ACC112 (cell line): ENCODE measurements around the gene GEMIN5.
"Not testable (repeated sequence)": the region's sequence is repeated elsewhere in the genome, so short reads cannot be mapped to it uniquely, and the experiment has no call there.

Experiments
- H2AFZ ChIP-seq: fragments of 200-600 bp; sonication (generic); one replicate; pipeline ENCODE4 v1.6.0; 2017; ENCODE audit warnings: antibody characterized with exemption, low read length; ENCODE audit not compliant: unreplicated experiment
- H3K27ac ChIP-seq: fragments of 200-600 bp; sonication (generic); 2 replicates; pipeline ENCODE4 v1.5.1; 2014; ENCODE audit warnings: low read depth, mild to moderate bottlenecking, antibody characterized with exemption, low read length, moderate library complexity
- H3K27me3 ChIP-seq: fragments of 200-600 bp; sonication (generic); 2 replicates; pipeline ENCODE4 v1.6.1; 2014; ENCODE audit warnings: mild to moderate bottlenecking, antibody characterized with exemption, low read length, moderate library complexity, mixed read lengths; ENCODE audit not compliant: insufficient read depth
- H3K36me3 ChIP-seq: fragments of 200-600 bp; sonication (generic); 2 replicates; pipeline ENCODE4 v1.6.1; 2016; ENCODE audit warnings: mild to moderate bottlenecking, antibody characterized with exemption, low read length, moderate library complexity, mixed read lengths; ENCODE audit not compliant: insufficient read depth
- H3K4me1 ChIP-seq: fragments of 200-600 bp; sonication (generic); one replicate; pipeline ENCODE4 v1.6.1; 2016; ENCODE audit warnings: low read length, mixed read lengths; ENCODE audit not compliant: insufficient read depth, unreplicated experiment, control insufficient read depth
- H3K4me3 ChIP-seq: fragments of 200-600 bp; sonication (generic); 2 replicates; pipeline ENCODE4 v1.5.1; 2014; ENCODE audit warnings: mild to moderate bottlenecking, low read depth, low read length
- H3K79me2 ChIP-seq: fragments of 200-600 bp; sonication (generic); one replicate; pipeline ENCODE4 v1.6.0; 2016; ENCODE audit warnings: low read length; ENCODE audit not compliant: control insufficient read depth, unreplicated experiment, insufficient read depth

GEMIN5 gene, protein sequence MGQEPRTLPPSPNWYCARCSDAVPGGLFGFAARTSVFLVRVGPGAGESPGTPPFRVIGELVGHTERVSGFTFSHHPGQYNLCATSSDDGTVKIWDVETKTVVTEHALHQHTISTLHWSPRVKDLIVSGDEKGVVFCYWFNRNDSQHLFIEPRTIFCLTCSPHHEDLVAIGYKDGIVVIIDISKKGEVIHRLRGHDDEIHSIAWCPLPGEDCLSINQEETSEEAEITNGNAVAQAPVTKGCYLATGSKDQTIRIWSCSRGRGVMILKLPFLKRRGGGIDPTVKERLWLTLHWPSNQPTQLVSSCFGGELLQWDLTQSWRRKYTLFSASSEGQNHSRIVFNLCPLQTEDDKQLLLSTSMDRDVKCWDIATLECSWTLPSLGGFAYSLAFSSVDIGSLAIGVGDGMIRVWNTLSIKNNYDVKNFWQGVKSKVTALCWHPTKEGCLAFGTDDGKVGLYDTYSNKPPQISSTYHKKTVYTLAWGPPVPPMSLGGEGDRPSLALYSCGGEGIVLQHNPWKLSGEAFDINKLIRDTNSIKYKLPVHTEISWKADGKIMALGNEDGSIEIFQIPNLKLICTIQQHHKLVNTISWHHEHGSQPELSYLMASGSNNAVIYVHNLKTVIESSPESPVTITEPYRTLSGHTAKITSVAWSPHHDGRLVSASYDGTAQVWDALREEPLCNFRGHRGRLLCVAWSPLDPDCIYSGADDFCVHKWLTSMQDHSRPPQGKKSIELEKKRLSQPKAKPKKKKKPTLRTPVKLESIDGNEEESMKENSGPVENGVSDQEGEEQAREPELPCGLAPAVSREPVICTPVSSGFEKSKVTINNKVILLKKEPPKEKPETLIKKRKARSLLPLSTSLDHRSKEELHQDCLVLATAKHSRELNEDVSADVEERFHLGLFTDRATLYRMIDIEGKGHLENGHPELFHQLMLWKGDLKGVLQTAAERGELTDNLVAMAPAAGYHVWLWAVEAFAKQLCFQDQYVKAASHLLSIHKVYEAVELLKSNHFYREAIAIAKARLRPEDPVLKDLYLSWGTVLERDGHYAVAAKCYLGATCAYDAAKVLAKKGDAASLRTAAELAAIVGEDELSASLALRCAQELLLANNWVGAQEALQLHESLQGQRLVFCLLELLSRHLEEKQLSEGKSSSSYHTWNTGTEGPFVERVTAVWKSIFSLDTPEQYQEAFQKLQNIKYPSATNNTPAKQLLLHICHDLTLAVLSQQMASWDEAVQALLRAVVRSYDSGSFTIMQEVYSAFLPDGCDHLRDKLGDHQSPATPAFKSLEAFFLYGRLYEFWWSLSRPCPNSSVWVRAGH (N-terminal part only)

DNA sequence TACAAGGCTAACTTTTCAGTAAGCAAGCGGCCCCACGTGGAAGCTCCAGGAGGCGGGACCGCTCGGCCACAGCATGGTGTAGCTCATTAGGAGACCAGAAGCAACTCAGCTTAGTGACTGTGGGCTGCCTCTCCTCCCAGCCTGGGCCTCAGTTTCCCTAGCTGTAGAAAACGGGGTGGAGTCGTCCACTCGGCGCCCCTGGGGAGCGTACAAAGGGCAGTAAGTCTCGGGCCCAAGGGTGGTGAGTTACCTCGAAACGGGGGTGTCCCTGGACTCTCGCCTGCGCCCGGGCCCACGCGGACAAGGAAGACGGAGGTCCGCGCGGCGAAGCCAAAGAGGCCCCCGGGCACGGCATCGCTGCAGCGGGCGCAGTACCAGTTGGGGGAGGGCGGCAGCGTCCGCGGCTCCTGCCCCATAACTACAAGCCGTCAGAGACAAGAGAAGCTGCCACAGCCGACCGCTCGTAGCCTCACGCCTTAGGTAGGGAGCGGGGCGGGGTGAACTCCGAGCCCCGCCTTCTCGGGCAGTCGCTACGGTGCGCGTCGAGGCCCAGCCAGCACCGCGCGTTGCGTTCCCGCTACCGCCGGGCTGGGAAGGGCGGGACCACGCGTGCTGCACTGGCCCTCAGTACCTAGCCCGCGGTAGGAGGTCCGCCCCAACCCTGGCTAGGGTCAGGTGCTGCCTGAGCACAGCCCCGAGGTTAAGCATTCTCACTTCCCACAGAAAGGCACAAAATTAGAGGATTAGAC is at the start of gene GEMIN5:
GEMIN5 (minus strand) TSS at position 494 of the 749 bp plus-strand sequence; CDS start at position 416, 78 bp downstream.
- peaks cover 6% of the 10 kb centered on the region; the same call in 1 of the 2 replicates for H3K36me3 ChIP-seq
- peak within 1 kb of the TSS; percentile 51 for H2AFZ ChIP-seq
- peaks cover 34% of the 10 kb centered on the region for H3K79me2 ChIP-seq
- H3K4me3 ChIP-seq = peak within 1 kb of the TSS; percentile 85
- H3K4me1 ChIP-seq = peaks cover 18% of the 10 kb centered on the region
- H3K27ac ChIP-seq = no peak within 1 kb of the TSS
- no peaks in the 10 kb centered on the region for H3K27me3 ChIP-seq

DNA sequence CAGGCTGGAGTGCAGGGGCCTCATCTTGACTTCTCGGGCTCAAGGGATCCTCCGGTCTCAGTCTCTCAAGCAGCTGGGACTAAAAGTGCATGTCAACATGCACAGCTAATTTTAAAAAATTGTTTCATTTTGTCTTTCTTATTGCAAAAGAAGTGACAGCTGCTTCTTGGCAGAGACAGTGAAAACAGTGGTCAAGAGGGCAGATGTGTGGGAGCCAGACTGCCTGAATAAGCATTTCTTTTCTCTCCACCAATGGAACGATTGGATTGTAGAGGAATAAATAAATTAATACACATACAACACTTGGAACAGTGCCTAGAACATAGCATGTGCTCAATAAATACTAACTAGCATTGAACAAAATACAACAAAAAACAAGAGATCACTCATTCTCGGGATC is 48.1 kb upstream of the GEMIN5 start:
- H2AFZ ChIP-seq = no peak overlapping the region
- H3K27me3 ChIP-seq = peaks cover 35% of the 10 kb centered on the region
- no peaks in the 10 kb centered on the region for H3K4me1 ChIP-seq
- H3K79me2 ChIP-seq = no peaks in the 10 kb centered on the region
- no peak overlapping the region for H3K27ac ChIP-seq
- no peaks in the 10 kb centered on the region for H3K36me3 ChIP-seq
- no peak overlapping the region for H3K4me3 ChIP-seq

DNA sequence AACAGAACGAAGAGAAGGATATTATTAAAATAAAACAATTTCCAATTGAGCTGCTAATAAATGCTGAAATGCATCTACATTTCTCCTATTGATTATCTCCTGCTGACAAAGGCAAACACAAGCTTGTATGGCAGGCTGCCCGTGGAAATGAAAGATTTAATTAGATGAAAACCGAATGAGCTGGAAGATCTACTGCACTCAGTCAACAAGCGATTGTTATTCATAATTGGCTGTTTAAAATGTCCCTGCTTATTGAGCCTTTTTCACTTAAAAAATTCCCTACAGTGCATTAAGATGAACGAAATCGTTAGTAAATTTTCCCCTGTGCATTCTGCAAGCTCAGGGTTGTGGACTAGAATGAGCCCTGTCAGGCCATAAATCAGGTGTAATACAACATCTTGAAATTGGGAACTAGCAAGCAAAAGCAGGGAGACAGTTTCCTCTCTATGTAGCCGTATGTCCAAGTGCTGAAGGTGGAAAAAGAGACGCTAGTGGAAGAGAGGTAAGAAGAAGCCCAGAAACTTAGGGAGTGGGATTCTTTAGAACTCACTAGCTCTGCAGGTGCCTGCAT is 47.0 kb upstream of the GEMIN5 start:
- H3K27ac ChIP-seq = no peak overlapping the region
- H3K4me3 ChIP-seq = no peak overlapping the region
- H3K36me3 ChIP-seq = no peaks in the 10 kb centered on the region
- H3K27me3 ChIP-seq = peaks cover 32% of the 10 kb centered on the region
- H3K79me2 ChIP-seq = no peaks in the 10 kb centered on the region
- H3K4me1 ChIP-seq = no peaks in the 10 kb centered on the region
- H2AFZ ChIP-seq = no peak overlapping the region

DNA sequence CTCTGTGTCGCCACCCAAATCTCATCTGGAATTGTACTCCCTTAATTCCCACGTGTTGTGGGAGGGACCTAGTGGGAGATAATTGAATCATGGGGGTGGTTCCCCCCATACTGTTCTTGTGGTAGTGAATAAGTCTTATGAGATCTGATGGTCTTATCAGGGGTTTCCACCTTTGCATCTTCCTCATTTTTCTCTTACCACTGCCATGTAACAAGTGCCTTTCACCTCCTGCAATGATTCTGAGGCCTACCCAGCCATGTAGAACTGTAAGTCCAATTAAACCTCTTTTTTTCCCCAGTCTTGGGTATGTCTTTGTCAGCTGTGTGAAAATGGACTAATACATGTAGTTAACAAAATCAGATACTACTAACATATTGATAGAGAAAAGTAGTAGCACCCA is 40.3 kb upstream of the GEMIN5 start:
- H3K27ac ChIP-seq, H3K36me3 ChIP-seq, H3K4me1 ChIP-seq, H3K79me2 ChIP-seq, H2AFZ ChIP-seq, H3K27me3 ChIP-seq, H3K4me3 ChIP-seq: not testable (repeated sequence)

DNA sequence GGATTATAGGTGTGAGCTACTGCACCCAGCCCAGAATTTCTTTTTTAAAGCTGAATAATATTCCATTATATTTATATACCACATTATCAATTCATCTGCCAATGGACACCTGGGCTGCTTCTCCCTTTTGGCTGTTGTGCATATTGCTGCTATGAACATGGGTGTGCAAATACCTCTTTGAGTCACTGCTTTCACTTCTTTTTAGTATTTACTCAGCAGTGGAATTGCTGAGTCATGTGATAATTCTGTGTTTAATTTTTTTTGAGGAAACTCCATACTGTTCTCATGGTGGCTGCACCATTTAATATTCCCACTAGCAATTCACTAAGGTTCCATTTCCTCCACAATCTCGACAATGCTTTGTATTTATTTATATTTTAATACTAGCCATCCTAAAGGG is 39.4 kb upstream of the GEMIN5 start:
- Histone ChIP-seq H3K27ac (no peak overlapping the region), H3K4me3 (no peak overlapping the region), H3K79me2 (no peaks in the 10 kb centered on the region), H3K4me1 (no peaks in the 10 kb centered on the region), H2AFZ (no peak overlapping the region), H3K36me3 (no peaks in the 10 kb centered on the region), H3K27me3 (no peaks in the 10 kb centered on the region)

DNA sequence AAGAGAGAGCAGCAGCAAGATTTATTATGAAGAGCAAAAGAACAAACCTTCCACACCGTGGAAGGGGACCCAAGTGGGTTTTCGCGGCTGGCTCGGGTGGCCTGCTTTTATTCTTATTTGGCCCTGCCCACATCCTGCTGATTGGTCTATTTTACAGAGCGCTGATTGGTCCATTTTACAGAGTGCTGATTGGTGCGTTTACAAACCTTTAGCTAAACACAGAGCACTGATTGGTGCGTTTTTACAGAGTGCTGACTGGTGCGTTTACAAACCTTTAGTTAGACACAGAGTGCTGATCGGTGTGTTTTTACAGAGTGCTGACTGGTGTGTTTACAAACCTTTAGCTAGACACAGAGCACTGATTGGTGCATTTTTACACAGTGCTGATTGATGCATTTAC is 38.1 kb upstream of the GEMIN5 start:
- H3K36me3 ChIP-seq, H3K4me3 ChIP-seq, H2AFZ ChIP-seq, H3K27me3 ChIP-seq, H3K27ac ChIP-seq, H3K79me2 ChIP-seq, H3K4me1 ChIP-seq: not testable (repeated sequence)

DNA sequence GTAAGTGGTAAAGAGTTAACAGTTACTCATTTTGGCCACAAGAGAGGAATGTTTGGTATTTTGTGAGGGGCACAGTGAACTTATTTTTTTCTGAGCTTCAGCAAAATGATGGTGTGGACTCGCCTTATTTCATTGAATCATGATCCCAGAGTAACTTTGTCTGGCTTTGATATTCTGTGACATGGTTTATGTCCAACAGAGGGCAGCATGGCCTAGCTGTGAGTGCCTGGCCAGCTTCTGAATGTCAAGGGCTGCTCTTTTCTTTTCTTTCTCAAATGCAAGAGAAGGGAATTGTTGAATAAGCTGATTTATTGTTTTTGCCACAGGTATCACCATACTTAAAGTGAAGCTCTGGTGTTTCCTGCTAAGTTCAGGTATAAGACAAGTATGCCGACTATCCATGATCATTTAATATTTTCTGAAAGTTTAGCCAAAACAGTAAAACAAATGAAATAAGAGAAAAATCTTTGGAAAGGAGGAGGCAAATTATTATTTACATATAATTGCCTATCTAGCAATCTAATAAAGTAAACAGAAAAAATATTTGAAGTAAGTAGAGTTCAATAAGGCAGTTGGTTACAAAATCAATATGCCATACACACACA is 34.6 kb upstream of the GEMIN5 start:
- H3K27me3 ChIP-seq = no peaks in the 10 kb centered on the region
- peaks cover 3% of the 10 kb centered on the region; the same call in 1 of the 2 replicates for H3K36me3 ChIP-seq

DNA sequence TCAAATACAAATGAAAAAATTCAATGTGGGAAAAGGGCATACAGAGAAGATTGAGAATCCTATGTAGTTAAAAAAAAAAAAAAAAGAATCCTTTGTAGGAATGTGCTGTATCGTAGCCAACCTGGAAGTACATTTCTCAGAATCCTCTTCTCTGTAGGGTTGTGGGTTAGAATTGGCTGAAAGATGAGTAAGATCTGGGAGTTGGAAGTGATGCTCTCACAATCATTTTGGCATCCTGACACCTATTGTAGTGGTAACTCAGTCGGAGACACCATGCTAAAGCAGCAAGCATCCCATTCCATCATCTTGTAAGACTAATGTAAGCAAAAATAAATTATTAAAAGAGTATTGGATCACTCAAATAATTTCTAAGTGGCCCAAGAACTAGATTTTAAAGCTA is 33.5 kb upstream of the GEMIN5 start:
- Histone ChIP-seq H3K36me3 (peaks cover 3% of the 10 kb centered on the region; the same call in 1 of the 2 replicates), H3K27ac (no peak overlapping the region), H3K4me3 (no peak overlapping the region), H3K4me1 (peaks cover under 1% of the 10 kb centered on the region), H3K27me3 (no peaks in the 10 kb centered on the region), H3K79me2 (no peaks in the 10 kb centered on the region), H2AFZ (no peak overlapping the region)

More for the DNA sequence above, 34.6 kb upstream of the GEMIN5 start:
- Histone ChIP-seq H3K4me3 (no peak overlapping the region), H3K27ac (no peak overlapping the region), H3K4me1 (no peaks in the 10 kb centered on the region), H3K79me2 (no peaks in the 10 kb centered on the region), H2AFZ (no peak overlapping the region)

DNA sequence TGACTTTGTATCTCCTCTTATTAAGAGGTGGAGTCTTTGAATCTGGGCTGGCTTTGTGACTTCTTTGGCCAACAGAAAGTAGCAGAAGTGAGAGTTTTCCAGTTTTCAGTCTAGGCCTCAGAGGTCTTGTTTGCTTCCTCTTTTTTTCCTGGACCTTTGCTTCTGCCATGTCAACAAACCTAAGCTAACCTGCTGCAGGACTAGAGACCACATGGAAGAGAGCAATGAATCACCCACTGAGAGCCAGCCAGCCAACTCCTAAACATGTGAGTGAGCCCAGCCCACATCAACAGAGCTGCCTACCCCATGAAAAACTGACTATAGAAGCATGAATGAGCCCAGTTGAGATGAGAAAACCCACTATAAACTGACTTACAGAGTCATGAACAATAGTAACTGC is 32.7 kb upstream of the GEMIN5 start:
- Histone ChIP-seq H3K27ac (no peak overlapping the region), H3K36me3 (peaks cover 3% of the 10 kb centered on the region; the same call in 1 of the 2 replicates), H3K4me1 (peaks cover 7% of the 10 kb centered on the region), H3K79me2 (no peaks in the 10 kb centered on the region), H3K4me3 (no peak overlapping the region), H3K27me3 (no peaks in the 10 kb centered on the region), H2AFZ (no peak overlapping the region)
